ENCODE results near the gene GPR17. TPM values are rescaled to one million over a fixed set of nuclear protein-coding genes. Genes with fewer than 3 reads are reported as not detected.

The GPR17 gene
- total and polyA plus RNA-seq, 2 donors (not counting 1 experiment from before 2014, with no cell fraction given), result 0.06 TPM; not detected in 1

DNA sequence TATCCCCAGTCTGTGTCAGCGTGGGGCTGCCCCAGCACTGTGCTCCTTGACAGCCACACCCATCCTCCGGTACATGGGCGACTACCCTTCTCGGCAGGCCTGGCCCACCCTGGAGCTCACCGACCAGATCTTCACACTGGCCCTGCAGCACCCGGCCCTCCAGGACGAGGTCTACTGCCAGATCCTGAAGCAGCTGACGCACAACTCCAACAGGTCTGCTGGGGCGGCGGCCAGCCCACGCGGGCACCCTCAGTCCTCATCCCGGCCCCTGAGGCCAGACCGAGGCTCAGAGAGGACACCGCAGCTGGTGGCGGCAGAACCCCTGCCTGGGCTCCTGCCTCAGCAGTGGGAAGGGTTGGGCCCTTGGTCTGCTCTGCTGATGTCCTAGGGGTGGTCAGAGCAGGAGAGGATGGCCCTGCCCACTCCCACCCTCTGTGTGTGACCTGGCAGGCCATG lies 14.4 kb upstream of the GPR17 start:
- H3K4me1 Mint-ChIP-seq, result peaks cover 89% of the 10 kb centered on the region

More for the DNA sequence above, 14.4 kb upstream of the GPR17 start:
- Mint-ChIP-seq H3K27ac (peak overlapping the region; percentile 96), H3K4me3 (peak overlapping the region; percentile 75), H3K9me3 (ENCODE audit: insufficient read depth) (no peaks in the 10 kb centered on the region), H3K27me3 (no peaks in the 10 kb centered on the region)
- H3K36me3 ChIP-seq (replicated peaks in 1 of 2; ENCODE audit: control extremely low read depth in 1 of 2, control insufficient read depth in 1 of 2, extremely low read depth in 1 of 2, insufficient read depth in 2 of 2, low read length in 1 of 2), result no peaks in the 10 kb centered on the region
- H3K27ac ChIP-seq (ENCODE audit: low read length in 2 of 2), result peak overlapping the region; percentile 80 to 92
- no peaks in the 10 kb centered on the region for H3K9me3 ChIP-seq (ENCODE audit: control extremely low read depth in 1 of 3, control insufficient read depth in 2 of 3, insufficient read depth in 1 of 3, low read length in 2 of 3)
- no peak overlapping the region for H3K9ac ChIP-seq (ENCODE audit: low read length)
- H4K20me1 ChIP-seq (ENCODE audit: control insufficient read depth, insufficient read depth, low read length, poor library complexity, severe bottlenecking), result no peaks in the 10 kb centered on the region
- peaks cover 74 to 90% of the 10 kb centered on the region in 2 donors for H3K4me1 ChIP-seq (ENCODE audit: control insufficient read depth in 2 of 2, insufficient read depth in 2 of 2, low read length in 2 of 2)
- TF ChIP-seq EZH2 (IDR thresholded peaks at IDR 0.05; ENCODE audit: borderline replicate concordance, insufficient read depth, low read depth, low read length, poor library complexity, severe bottlenecking) (no peak), CTCF (IDR thresholded peaks at IDR 0.05) (no peak)
- no peak for ATAC-seq (ENCODE audit: low read depth)
- no peaks in the 10 kb centered on the region for H3K79me2 ChIP-seq (ENCODE audit: control insufficient read depth, insufficient read depth, low read length)
- H3K4me3 ChIP-seq (ENCODE audit: control extremely low read depth in 1 of 5, extremely low read depth in 1 of 5, insufficient read depth in 1 of 5, low read depth in 2 of 5, low read length in 4 of 5), result peak overlapping the region in 1 of 5 experiments; percentile 9
- CTCF ChIA-PET, result interaction anchor here (1.3 to 4.1 kb wide), 4 partner anchors 9 to 40 kb away, joined by 3 to 22 read pairs (median 12); no protein-coding TSS in a partner anchor
- peak overlapping the region; percentile 71 for H3K4me2 ChIP-seq (replicated peaks; ENCODE audit: low read depth, low read length, poor library complexity, severe bottlenecking)
- intact Hi-C loops (cut with micrococcal nuclease), result no loop called here
- POLR2A ChIA-PET, result interaction anchor here (2.5 kb wide), 1 partner anchor 8 kb away, joined by 10 read pairs; no protein-coding TSS in a partner anchor
- DNase-seq, result no peak
- H2AFZ ChIP-seq (ENCODE audit: insufficient read depth, low read depth, low read length, poor library complexity, severe bottlenecking), result no peak overlapping the region
- H3K27me3 ChIP-seq (replicated peaks in 1 of 4; ENCODE audit: control extremely low read depth in 1 of 4, control insufficient read depth in 3 of 4, insufficient read depth in 4 of 4, low read length in 3 of 4), result no peaks in the 10 kb centered on the region
- WGBS (ENCODE audit: insufficient coverage), result 93% methylated on average over 16 of the region's 16 CpGs

Measured in B cell (primary cell).